Measurements from ENCODE around the gene REXO1. TPM values are rescaled to one million over a fixed set of nuclear protein-coding genes. Genes with fewer than 3 reads are reported as not detected.

The REXO1 gene
- total RNA-seq, 1 experiment from 2014 or later = 61.1 TPM

GRCh38 chr19:1854542-1855039 lies 6.3 kb upstream of the REXO1 start (continued):
- no peak for TF ChIP-seq MLX (CRISPR knock-in tag; IDR thresholded peaks at IDR 0.05)

- no peak for ATAC-seq
- Mint-ChIP-seq H3K9me3 (no peaks in the 10 kb centered on the region), H3K27me3 (ENCODE audit: low read depth) (no peaks in the 10 kb centered on the region), H3K27ac (no peak overlapping the region), H3K4me3 (no peak overlapping the region), H3K36me3 (no peaks in the 10 kb centered on the region), H3K4me1 (peaks cover 41% of the 10 kb centered on the region)
- ChIA-PET POLR2A (interaction anchor here (1.5 kb wide), 2 partner anchors 11 to 22 kb away, joined by 4 to 6 read pairs; no protein-coding TSS in a partner anchor), CTCF (interaction anchor here (0.6 to 8.2 kb wide), 6 partner anchors 9 to 413 kb away, joined by 4 to 70 read pairs (median 11); no protein-coding TSS in a partner anchor)
- TF ChIP-seq TP53 (CRISPR knock-in tag; IDR thresholded peaks at IDR 0.05) = no peak
- no peak for TF ChIP-seq TEAD1 (CRISPR knock-in tag; IDR thresholded peaks at IDR 0.05)
- no peak for TF ChIP-seq FOXJ3 (CRISPR knock-in tag; IDR thresholded peaks at IDR 0.05; ENCODE audit: borderline replicate concordance)
- TF ChIP-seq, protein P1, sequence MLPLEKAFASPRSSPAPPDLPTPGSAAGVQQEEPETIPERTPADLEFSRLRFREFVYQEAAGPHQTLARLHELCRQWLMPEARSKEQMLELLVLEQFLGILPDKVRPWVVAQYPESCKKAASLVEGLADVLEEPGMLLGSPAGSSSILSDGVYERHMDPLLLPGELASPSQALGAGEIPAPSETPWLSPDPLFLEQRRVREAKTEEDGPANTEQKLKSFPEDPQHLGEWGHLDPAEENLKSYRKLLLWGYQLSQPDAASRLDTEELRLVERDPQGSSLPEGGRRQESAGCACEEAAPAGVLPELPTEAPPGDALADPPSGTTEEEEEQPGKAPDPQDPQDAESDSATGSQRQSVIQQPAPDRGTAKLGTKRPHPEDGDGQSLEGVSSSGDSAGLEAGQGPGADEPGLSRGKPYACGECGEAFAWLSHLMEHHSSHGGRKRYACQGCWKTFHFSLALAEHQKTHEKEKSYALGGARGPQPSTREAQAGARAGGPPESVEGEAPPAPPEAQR (CRISPR knock-in tag; IDR thresholded peaks at IDR 0.05) = no peak
- TF ChIP-seq ZBTB43 (CRISPR knock-in tag; IDR thresholded peaks at IDR 0.05) = no peak
- TF ChIP-seq, protein P2, sequence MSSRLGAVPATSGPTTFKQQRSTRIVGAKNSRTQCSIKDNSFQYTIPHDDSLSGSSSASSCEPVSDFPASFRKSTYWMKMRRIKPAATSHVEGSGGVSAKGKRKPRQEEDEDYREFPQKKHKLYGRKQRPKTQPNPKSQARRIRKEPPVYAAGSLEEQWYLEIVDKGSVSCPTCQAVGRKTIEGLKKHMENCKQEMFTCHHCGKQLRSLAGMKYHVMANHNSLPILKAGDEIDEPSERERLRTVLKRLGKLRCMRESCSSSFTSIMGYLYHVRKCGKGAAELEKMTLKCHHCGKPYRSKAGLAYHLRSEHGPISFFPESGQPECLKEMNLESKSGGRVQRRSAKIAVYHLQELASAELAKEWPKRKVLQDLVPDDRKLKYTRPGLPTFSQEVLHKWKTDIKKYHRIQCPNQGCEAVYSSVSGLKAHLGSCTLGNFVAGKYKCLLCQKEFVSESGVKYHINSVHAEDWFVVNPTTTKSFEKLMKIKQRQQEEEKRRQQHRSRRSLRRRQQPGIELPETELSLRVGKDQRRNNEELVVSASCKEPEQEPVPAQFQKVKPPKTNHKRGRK (CRISPR knock-in tag; IDR thresholded peaks at IDR 0.05; ENCODE audit: borderline replicate concordance) = no peak
- no peak for TF ChIP-seq JAZF1 (CRISPR knock-in tag; IDR thresholded peaks at IDR 0.05)
- no peak for TF ChIP-seq GTF2I (CRISPR knock-in tag; conservative IDR thresholded peaks at IDR 0.05)
- no peak for TF ChIP-seq IRF1 (CRISPR knock-in tag; IDR thresholded peaks at IDR 0.05)
- TF ChIP-seq PRDM15 (CRISPR knock-in tag; IDR thresholded peaks at IDR 0.05) = no peak
- TF ChIP-seq CBFB (CRISPR knock-in tag; IDR thresholded peaks at IDR 0.05; ENCODE audit: low read depth) = no peak
- no peak for DNase-seq (ENCODE audit: low spot score)
These were observed 5.8 kb upstream of the REXO1 start for GRCh38 chr19:1854039-1854541.

All from WTC11 (cell line).